Uterus (tissue), 4 donors: Measurements from ENCODE around the gene PTCSC3. TPM values are rescaled to one million over a fixed set of nuclear protein-coding genes. Genes with fewer than 3 reads are reported as not detected.

Experiments
- DNase-seq, 2 donors: peaks; one replicate each; pipeline ENCODE4 v3.0.0-alpha.2; 2019 to 2020
- H3K27ac ChIP-seq, 2 donors: fragments of 200-600 bp; sonication (generic); 1 replicate in 1 of 2; 2 replicates in 1 of 2; pipeline ENCODE4 v1.5.1; 2016 to 2018
- H3K27me3 ChIP-seq, 2 donors: fragments of 200-600 bp; sonication (generic); one replicate each; pipeline ENCODE4 v1.5.1; 2018 to 2019; ENCODE audit warnings: control low read depth in 1 of 2
- H3K36me3 ChIP-seq, 2 donors: fragments of 200-600 bp; sonication (generic); one replicate each; pipeline ENCODE4 v1.5.1; 2019; ENCODE audit warnings: control low read depth in 1 of 2
- H3K4me1 ChIP-seq, 2 donors: fragments of 200-600 bp; sonication (generic); one replicate each; pipeline ENCODE4 v1.5.1; 2018 to 2019; ENCODE audit warnings: control low read depth in 1 of 2
- H3K4me3 ChIP-seq, 2 donors: fragments of 200-600 bp; sonication (generic); 1 replicate in 1 of 2; 2 replicates in 1 of 2; pipeline ENCODE4 v1.5.1; 2018 to 2019; ENCODE audit warnings: mild to moderate bottlenecking in 1 of 2
- H3K9me3 ChIP-seq, 2 donors: fragments of 200-600 bp; sonication (generic); one replicate each; pipeline ENCODE4 v1.5.1; 2019; ENCODE audit warnings: control low read depth in 1 of 2
- CTCF ChIP-seq, 4 experiments: fragments of 200-600 bp in 2 of 4; fragments of 450-650 bp in 2 of 4; sonication (generic) in 2 of 4; IDR thresholded peaks; one replicate each; pipeline ENCODE4 v1.5.1; 2016 to 2019; ENCODE audit warnings: antibody characterized with exemption in 4 of 4, mild to moderate bottlenecking in 2 of 4, moderate library complexity in 1 of 4
- POLR2A ChIP-seq, 2 donors: fragments of 450-650 bp; IDR thresholded peaks; one replicate each; pipeline ENCODE4 v1.6.1; 2016; ENCODE audit warnings: antibody characterized with exemption in 2 of 2, mild to moderate bottlenecking in 1 of 2, moderate library complexity in 1 of 2
- intact Hi-C: fragments of 100-400 bp; cut with DNase I; formaldehyde crosslinking; loops from one replicate; pipeline ENCODE4 v1.15.1; 2023; ENCODE audit warnings: low total_unique reads
- total RNA-seq, 4 donors: library from RNA; depleted of rRNA in 3 of 4; stranded (reverse); fragments of >200 nt in 3 of 4; gene quantifications; one replicate each; pipeline versions ENCODE4 v1.1.0 to v1.2.4, GENCODE V29; 2014 to 2023
- donor health status: DM: yes; HTN: yes; CAD: no.

Gene PTCSC3
- total RNA-seq, 4 donors from 2014 or later = not detected

- intact Hi-C loops = no loop called here
- Histone ChIP-seq H3K27me3 (no peaks in the 10 kb centered on the region), H3K4me3 (no peak overlapping the region), H3K27ac (no peak overlapping the region), H3K9me3 (no peaks in the 10 kb centered on the region), H3K36me3 (no peaks in the 10 kb centered on the region), H3K4me1 (no peaks in the 10 kb centered on the region)
- no peak for DNase-seq
- TF ChIP-seq POLR2A (IDR thresholded peaks at IDR 0.05) (no peak), CTCF (IDR thresholded peaks at IDR 0.05) (no peak)
These were observed 43.7 kb downstream of the PTCSC3 start for GRCh38 chr14:36132826-36133225.

- intact Hi-C loops = no loop called here
- TF ChIP-seq POLR2A (IDR thresholded peaks at IDR 0.05) (no peak), CTCF (IDR thresholded peaks at IDR 0.05) (no peak)
- Histone ChIP-seq H3K27ac (no peak overlapping the region), H3K4me1 (no peaks in the 10 kb centered on the region), H3K4me3 (no peak overlapping the region), H3K9me3 (no peaks in the 10 kb centered on the region), H3K27me3 (no peaks in the 10 kb centered on the region), H3K36me3 (no peaks in the 10 kb centered on the region)
- DNase-seq = no peak
These were observed 46.3 kb downstream of the PTCSC3 start for GRCh38 chr14:36130186-36130585.

GRCh38 chr14:36129181-36129580 is 47.3 kb downstream of the PTCSC3 start:
- Histone ChIP-seq H3K36me3 (no peaks in the 10 kb centered on the region), H3K27me3 (no peaks in the 10 kb centered on the region), H3K27ac (no peak overlapping the region), H3K4me3 (no peak overlapping the region), H3K9me3 (no peaks in the 10 kb centered on the region), H3K4me1 (no peaks in the 10 kb centered on the region)
- intact Hi-C loops = no loop called here
- no peak for TF ChIP-seq CTCF (IDR thresholded peaks at IDR 0.05)
- TF ChIP-seq POLR2A (IDR thresholded peaks at IDR 0.05) = no peak
- DNase-seq = no peak

GRCh38 chr14:36113341-36113740 is 63.2 kb downstream of the PTCSC3 start:
- no peak overlapping the region for H3K27ac ChIP-seq
- intact Hi-C loops = no loop called here

More at GRCh38 chr14:36113341-36113740, 63.2 kb downstream of the PTCSC3 start:
- Histone ChIP-seq H3K4me3 (no peak overlapping the region), H3K27me3 (no peaks in the 10 kb centered on the region), H3K36me3 (no peaks in the 10 kb centered on the region), H3K4me1 (no peaks in the 10 kb centered on the region), H3K9me3 (no peaks in the 10 kb centered on the region)
- DNase-seq = no peak
- TF ChIP-seq POLR2A (IDR thresholded peaks at IDR 0.05) = no peak
- no peak for TF ChIP-seq CTCF (IDR thresholded peaks at IDR 0.05)
